Activated CD8-positive, alpha-beta memory T cell treated with anti-CD3 and anti-CD28 coated beads for 36 hours (primary cell): ENCODE measurements around the gene FCRLB. TPM values are rescaled to one million over a fixed set of nuclear protein-coding genes. Genes with fewer than 3 reads are reported as not detected.
"Not testable (repeated sequence)": the region's sequence is repeated elsewhere in the genome, so short reads cannot be mapped to it uniquely, and the experiment has no call there.

Experiments used
- CTCF ChIA-PET: fragments of 350-600 bp; sonication (Branson Sonifier 250); formaldehyde crosslinking; loops from one replicate; lab custom pipeline; 2021; ENCODE audit warnings: antibody characterized with exemption; lab: Charles Lee
- POLR2A ChIA-PET: fragments of 350-600 bp; sonication (Branson Sonifier 250); formaldehyde crosslinking; loops from one replicate; lab custom pipeline; 2021; ENCODE audit warnings: antibody characterized with exemption; lab: Charles Lee
- total RNA-seq, 2 experiments: library from RNA; stranded (reverse); gene quantifications; one replicate each; pipeline ENCODE4 v1.2.3, GENCODE V29; 2021

FCRLB gene, protein sequence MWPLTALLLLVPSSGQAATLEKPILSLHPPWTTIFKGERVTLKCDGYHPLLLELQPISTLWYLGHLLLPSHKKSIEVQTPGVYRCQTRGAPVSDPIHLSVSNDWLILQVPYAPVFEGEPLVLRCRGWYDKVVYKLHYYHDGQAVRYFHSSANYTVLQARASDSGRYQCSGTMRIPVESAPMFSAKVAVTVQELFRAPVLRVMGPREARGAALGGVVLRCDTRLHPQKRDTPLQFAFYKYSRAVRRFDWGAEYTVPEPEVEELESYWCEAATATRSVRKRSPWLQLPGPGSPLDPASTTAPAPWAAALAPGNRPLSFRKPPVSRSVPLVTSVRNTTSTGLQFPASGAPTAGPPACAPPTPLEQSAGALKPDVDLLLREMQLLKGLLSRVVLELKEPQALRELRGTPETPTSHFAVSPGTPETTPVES
- total RNA-seq, result under 1 TPM; 0.29 to 0.51 TPM

- ChIA-PET CTCF (interaction anchor here (1.2 kb wide), 1 partner anchor 8 kb away, joined by 3 read pairs; no protein-coding TSS in a partner anchor), POLR2A (no interaction called here)
These were observed at the start of gene FCRLB for GRCh38 chr1:161720956-161721737. Gene FCRLB (plus strand): TSS chr1:161721544. CDS start chr1:161722673, 1,129 bp downstream.

DNA sequence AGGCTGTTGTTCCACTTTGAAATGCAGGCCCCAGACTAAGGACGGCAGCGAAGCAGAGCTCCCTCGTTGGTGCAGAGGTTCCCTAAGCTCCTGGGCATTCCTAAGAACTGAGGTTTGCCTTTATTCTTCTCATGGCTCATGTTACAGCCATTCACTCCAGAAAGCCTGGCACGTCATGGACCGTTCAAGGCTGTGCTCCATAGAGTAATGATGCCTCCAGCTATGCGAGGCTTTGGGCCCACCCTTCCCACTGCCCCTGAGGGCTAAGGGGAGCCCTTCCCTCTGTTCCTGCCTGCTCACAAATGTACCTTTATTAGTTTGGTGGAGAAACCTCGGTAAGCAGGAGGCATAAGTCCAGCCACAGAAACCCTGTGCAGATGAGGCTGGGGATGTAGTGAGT is 47.9 kb upstream of the FCRLB start:
- CTCF ChIA-PET, POLR2A ChIA-PET: not testable (repeated sequence)

- CTCF ChIA-PET, POLR2A ChIA-PET: not testable (repeated sequence)
These were observed 46.9 kb upstream of the FCRLB start for GRCh38 chr1:161674447-161674846.

GRCh38 chr1:161674908-161675307 is 46.4 kb upstream of the FCRLB start:
- CTCF ChIA-PET, POLR2A ChIA-PET: not testable (repeated sequence)

DNA sequence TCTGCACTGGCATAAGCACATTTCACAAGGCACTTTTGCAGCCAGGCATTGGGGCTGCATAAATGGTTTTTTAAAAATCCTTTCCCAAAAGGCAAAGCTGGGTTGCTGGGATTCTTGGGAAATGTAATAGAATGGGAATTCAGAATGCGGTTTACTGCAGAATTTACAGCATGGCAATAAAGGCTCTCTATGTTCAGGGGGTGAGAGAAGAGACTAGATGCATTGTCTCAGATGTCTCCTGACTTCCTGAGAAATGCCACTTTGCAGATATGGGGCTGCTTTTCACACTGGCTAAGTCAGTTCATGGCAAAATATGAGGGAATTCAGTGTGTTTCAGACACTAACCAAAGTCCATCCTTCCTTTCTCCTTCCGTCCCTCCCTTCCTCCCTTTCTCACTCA is 44.9 kb upstream of the FCRLB start:
- POLR2A ChIA-PET, result no interaction called here
- CTCF ChIA-PET, result no interaction called here

- CTCF ChIA-PET, result no interaction called here
- POLR2A ChIA-PET, result no interaction called here
These were observed 44.2 kb upstream of the FCRLB start for GRCh38 chr1:161676958-161677689.

DNA sequence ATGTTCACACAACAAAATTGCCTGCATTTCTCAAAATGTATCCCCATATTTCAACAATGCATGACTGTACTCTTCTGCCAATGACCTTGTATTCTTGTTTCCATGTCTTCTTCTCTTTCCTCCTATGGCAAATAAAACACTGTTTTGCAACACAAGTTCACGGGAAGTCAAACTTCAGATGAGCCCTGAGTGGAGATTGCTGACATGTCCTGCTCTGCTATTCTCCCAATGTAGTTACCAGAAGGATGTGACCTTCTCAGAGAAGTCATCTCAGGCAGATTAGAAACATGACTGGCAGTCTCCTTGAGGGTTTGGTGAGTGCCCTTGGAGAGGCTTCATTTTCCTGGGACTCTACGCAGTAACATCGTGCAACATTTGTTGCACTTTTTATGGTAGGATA is 42.8 kb upstream of the FCRLB start:
- ChIA-PET POLR2A (no interaction called here), CTCF (no interaction called here)

DNA sequence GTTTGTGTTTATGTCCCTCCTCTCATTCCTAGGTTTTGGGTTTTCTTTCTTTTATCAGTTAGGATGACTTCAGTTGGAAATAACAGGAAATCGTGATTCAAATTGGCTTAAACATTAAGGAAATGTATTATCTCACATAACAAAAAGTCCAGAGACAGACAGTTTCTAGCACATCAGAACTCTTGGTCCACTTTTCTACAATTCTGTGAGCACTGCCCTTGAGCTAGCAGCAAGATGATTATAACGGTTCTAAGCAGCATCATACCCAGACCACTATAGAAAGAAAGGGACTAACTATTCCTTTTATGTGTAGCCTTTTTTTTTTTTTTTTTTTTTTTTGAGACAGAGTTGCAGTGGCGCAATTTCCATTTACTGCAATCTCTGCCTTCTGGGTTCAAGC is 39.5 kb upstream of the FCRLB start:
- ChIA-PET CTCF (interaction anchor here (1.0 kb wide), 1 partner anchor 59 kb away, joined by 3 read pairs; no protein-coding TSS in a partner anchor), POLR2A (no interaction called here)

DNA sequence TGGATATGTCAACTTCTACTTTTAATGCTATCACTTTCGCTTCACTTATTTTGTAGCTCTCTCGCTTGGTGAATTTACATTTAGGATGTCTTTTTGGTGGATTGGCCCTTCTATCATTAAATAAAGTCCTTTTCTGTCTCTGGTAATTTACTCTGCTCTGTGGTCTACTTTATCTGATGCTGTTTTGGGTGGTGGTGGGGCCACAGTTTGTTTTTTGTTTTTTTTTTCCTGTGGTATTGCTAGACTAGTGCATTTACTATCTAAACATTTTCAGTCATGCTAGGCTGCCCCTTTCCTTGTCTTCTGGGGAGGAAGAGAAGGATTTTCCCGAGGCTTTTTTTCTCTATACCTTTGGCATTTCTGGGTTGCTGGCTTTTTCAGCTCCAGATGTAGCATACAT is 32.4 kb upstream of the FCRLB start:
- CTCF ChIA-PET, result no interaction called here

DNA sequence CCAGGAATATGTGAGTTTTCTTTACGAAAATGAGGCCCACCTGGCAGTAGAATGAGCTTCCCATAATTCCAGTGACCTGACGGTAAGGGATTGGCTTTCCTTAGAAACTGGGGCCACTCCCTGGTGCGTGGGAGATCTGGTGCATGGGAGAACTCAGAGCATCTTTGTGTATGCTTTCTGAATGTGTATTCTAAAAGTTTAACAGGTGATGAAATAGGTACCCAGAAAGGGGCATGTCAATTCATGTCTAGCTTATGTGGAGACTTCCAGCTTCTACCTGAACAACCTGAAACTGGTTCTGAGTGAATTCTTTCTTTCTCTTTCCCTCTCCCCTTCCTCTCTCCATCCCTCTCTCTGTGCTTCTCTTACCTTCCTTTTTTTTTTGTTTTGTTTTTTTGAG is 29.5 kb upstream of the FCRLB start:
- ChIA-PET CTCF (no interaction called here), POLR2A (no interaction called here)

More for the DNA sequence above, 32.4 kb upstream of the FCRLB start:
- POLR2A ChIA-PET, result no interaction called here

- POLR2A ChIA-PET, CTCF ChIA-PET: not testable (repeated sequence)
These were observed 28.2 kb upstream of the FCRLB start for GRCh38 chr1:161693020-161693712.

- POLR2A ChIA-PET, CTCF ChIA-PET: not testable (repeated sequence)
These were observed 23.0 kb upstream of the FCRLB start for GRCh38 chr1:161698302-161698701.

DNA sequence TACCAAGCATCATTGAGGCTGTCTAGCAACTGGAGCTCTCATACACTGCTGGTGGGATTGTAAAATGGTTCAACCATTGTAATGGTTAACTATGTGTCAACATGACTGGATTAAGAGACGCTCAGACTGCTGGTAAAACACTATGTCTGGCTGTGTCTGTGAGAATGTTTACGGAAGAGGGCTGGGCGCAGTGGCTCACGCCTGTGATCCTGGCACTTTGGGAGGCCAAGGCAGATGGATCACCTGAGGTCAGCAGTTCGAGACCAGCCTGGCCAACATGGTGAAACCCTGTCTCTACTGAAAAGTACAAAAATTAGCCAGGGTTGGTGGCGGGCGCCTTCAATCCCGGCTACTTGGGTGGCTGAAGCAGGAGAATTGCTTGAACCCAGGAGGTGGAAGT is 19.1 kb upstream of the FCRLB start:
- POLR2A ChIA-PET, result no interaction called here
- CTCF ChIA-PET, result no interaction called here

DNA sequence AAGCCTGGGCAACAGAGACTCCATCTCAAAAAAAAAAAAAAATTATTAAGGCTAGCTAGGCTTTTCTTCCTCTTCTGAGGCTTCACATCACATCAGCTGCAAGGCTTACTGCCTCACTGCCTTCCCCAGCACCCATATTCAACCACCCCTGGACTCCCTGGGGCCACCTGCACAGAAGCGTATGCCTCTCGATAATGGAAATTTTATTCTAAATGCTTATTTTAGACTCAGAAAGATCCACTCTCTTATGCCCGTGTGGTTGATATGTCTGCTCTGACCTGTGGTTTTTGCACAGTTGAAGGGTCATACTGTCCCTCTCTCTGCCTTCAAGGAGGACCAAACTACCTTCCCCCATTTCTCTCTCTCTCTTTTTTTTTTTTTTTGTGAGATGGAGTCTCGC is 15.8 kb upstream of the FCRLB start:
- ChIA-PET POLR2A (no interaction called here), CTCF (no interaction called here)

DNA sequence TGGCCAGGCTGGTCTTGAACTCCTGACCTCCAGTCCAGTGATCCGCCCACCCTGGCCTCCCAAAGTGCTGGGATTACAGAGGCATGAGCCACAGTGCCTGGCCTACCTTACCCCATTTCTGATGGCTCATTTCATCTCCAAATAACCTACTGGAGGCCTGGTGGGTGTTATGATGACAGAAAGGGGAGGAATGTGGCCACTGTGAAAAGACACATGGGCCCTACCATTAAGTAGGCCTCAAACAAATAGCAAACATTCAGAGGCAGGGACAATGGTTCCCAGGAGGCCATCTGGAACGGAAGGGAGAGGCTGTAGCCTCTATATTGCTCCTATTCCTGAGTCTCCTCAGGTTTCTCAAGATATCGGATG is 15.2 kb upstream of the FCRLB start:
- CTCF ChIA-PET, result interaction anchor here (1.4 kb wide), 1 partner anchor 33 kb away, joined by 3 read pairs; no protein-coding TSS in a partner anchor
- POLR2A ChIA-PET, result no interaction called here

DNA sequence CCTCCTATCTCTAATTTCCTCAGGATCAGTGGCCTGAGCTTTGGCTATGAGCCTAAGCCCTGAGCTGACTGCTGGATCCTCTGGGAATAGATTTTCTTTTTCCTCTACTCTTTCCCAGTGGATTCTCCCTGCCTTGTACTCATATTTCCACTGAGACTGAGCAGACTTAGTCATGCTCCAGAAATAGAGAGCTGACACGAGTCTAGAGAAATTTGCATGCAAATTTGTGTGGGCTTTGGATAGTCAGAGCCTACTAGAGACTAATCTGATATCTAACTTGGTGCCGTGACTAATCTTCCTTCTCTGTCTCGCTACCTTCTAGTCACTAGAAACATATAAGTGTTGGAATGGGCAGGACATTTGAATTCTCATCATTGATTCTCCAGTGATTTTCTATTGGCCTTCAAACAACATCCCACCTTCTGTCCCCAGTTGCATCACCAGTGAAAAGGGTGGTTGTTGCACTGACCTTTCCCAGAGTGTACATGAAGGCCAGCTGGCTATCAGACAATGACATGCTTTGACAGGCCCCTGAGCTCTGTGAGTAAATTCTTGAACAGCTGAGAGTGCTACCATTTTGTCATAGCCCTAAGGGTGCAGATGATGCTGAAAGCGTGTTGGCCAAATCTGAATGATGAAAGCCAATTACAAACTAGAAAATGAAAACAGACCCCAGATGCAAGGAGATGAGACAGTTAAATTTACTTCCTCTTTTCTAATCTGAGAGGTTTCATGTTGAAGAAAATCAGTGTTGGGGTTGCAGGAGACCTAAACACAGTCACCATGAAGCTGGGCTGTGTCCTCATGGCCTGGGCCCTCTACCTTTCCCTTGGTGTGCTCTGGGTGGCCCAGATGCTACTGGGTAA is 14.6 kb upstream of the FCRLB start, which contains the start of gene FCRLA:
Gene FCRLA, plus strand, starts transcription at position 748 of the 866 bp plus-strand sequence. Its CDS starts 36 bp downstream, at position 784.
- ChIA-PET CTCF (interaction anchor here (1.0 to 1.4 kb wide), 2 partner anchors 17 to 33 kb away, joined by 3 to 4 read pairs; no protein-coding TSS in a partner anchor), POLR2A (no interaction called here)

GRCh38 chr1:161707503-161707902 is 13.8 kb upstream of the FCRLB start:
- ChIA-PET CTCF (interaction anchor here (1.0 to 1.4 kb wide), 2 partner anchors 17 to 32 kb away, joined by 3 to 4 read pairs; no protein-coding TSS in a partner anchor), POLR2A (no interaction called here)

- ChIA-PET CTCF (interaction anchor here (0.7 kb wide), 1 partner anchor 17 kb away, joined by 3 read pairs; no protein-coding TSS in a partner anchor), POLR2A (no interaction called here)
These were observed 12.0 kb upstream of the FCRLB start for GRCh38 chr1:161709373-161709772.
